Sigmoid colon (tissue), 4 donors: Measurements from ENCODE around the gene CLPTM1.

ENCODE experiments used
- POLR2AphosphoS5 ChIP-seq, 4 donors: sonication (generic); formaldehyde crosslinking; IDR thresholded peaks; one replicate each; pipeline ENCODE4 v1.6.1; 2017; ENCODE audit warnings: antibody characterized with exemption in 4 of 4
- TF ChIP-seq, protein P1 (sequence below), 4 experiments: fragments of 450-650 bp in 3 of 4; fragments of 200-600 bp in 1 of 4; IDR thresholded peaks; one replicate each; pipeline ENCODE4 v1.5.1; 2016 to 2019; ENCODE audit warnings: antibody characterized with exemption in 4 of 4, mild to moderate bottlenecking in 3 of 4, moderate library complexity in 2 of 4

DNA sequence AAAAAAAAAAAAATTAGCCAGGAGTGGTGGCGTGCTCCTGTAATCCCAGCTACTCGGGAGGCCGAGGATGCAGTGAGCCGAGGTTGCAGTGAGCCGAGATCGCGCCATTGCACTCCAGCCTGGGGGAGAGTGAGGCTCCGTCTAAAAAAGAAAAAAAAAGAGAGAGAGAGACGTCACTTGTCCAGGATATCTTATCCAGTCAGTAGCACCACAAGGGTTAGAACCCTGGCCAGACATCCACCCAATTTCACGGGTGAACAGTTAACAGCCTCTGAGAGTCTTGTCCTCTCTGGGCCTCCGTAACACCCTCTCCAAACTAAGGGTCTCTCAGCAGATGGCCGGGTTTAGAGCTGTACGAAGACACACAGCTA lies 917 bp upstream of the CLPTM1 start:
- TF ChIP-seq, protein P1, sequence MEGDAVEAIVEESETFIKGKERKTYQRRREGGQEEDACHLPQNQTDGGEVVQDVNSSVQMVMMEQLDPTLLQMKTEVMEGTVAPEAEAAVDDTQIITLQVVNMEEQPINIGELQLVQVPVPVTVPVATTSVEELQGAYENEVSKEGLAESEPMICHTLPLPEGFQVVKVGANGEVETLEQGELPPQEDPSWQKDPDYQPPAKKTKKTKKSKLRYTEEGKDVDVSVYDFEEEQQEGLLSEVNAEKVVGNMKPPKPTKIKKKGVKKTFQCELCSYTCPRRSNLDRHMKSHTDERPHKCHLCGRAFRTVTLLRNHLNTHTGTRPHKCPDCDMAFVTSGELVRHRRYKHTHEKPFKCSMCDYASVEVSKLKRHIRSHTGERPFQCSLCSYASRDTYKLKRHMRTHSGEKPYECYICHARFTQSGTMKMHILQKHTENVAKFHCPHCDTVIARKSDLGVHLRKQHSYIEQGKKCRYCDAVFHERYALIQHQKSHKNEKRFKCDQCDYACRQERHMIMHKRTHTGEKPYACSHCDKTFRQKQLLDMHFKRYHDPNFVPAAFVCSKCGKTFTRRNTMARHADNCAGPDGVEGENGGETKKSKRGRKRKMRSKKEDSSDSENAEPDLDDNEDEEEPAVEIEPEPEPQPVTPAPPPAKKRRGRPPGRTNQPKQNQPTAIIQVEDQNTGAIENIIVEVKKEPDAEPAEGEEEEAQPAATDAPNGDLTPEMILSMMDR (IDR thresholded peaks at IDR 0.05) = no peak
- no peak for TF ChIP-seq POLR2AphosphoS5 (IDR thresholded peaks at IDR 0.05)
